ENCODE data around the gene SORT1. TPM values are rescaled to one million over a fixed set of nuclear protein-coding genes. Genes with fewer than 3 reads are reported as not detected.

SORT1 gene
- total RNA-seq, 6 donors from 2014 or later: 105 to 222 (median 116) TPM

DNA sequence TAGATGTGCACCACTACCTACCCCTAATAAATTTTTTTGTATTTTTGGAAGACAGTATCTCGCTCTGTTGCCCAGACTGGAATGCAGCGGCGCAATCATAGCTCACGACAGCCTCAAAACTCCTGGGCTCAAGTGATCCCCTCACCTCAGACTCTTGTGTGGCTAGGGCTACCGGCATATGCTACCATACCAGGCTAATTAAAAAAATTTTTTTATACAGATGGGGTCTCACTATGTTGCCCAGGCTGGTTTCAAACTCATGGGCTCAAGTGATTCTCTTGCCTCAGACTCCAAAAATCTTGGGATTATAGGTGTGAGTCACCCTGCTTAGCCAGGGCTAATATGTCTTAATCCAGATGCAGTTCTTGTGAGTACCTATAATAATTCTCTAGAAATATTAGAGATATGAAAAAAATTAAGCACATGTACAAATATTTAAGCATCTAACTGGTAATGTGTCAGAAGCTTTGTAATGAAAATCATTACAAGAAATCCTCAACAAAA, 9.5 kb downstream of the SORT1 start:
- DNase-seq (no peak), ATAC-seq (ENCODE audit: low FRiP score in 2 of 2) (no peak)
- Histone ChIP-seq H3K4me1 (peaks cover 65 to 81% (median 71%) of the 10 kb centered on the region in 4 donors), H3K27me3 (no peaks in the 10 kb centered on the region), H3K9me3 (no peaks in the 10 kb centered on the region), H3K4me3 (no peak overlapping the region), H3K27ac (peak overlapping the region; percentile 81 to 92 (median 83)), H3K36me3 (no peaks in the 10 kb centered on the region)
- WGBS, 2 donors: 93 to 99% methylated on average over 5 of the region's 5 CpGs
- TF ChIP-seq POLR2A (IDR thresholded peaks at IDR 0.05): no peak
- TF ChIP-seq POLR2AphosphoS5 (IDR thresholded peaks at IDR 0.05): no peak
- TF ChIP-seq, protein P1, sequence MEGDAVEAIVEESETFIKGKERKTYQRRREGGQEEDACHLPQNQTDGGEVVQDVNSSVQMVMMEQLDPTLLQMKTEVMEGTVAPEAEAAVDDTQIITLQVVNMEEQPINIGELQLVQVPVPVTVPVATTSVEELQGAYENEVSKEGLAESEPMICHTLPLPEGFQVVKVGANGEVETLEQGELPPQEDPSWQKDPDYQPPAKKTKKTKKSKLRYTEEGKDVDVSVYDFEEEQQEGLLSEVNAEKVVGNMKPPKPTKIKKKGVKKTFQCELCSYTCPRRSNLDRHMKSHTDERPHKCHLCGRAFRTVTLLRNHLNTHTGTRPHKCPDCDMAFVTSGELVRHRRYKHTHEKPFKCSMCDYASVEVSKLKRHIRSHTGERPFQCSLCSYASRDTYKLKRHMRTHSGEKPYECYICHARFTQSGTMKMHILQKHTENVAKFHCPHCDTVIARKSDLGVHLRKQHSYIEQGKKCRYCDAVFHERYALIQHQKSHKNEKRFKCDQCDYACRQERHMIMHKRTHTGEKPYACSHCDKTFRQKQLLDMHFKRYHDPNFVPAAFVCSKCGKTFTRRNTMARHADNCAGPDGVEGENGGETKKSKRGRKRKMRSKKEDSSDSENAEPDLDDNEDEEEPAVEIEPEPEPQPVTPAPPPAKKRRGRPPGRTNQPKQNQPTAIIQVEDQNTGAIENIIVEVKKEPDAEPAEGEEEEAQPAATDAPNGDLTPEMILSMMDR (IDR thresholded peaks at IDR 0.05): no peak
- no peak for TF ChIP-seq EP300 (IDR thresholded peaks at IDR 0.05)

GRCh38 chr1:109386054-109386717, 11.5 kb downstream of the SORT1 start:
- Histone ChIP-seq H3K4me3 (no peak overlapping the region), H3K27ac (peak overlapping the region; percentile 5 to 60 (median 41)), H3K27me3 (no peaks in the 10 kb centered on the region), H3K9me3 (no peaks in the 10 kb centered on the region), H3K4me1 (peaks cover 48 to 79% (median 67%) of the 10 kb centered on the region in 4 donors), H3K36me3 (no peaks in the 10 kb centered on the region)
- TF ChIP-seq, protein P1 (IDR thresholded peaks at IDR 0.05): no peak
- no peak for TF ChIP-seq POLR2A (IDR thresholded peaks at IDR 0.05)
- no peak for TF ChIP-seq POLR2AphosphoS5 (IDR thresholded peaks at IDR 0.05)
- no peak for TF ChIP-seq EP300 (IDR thresholded peaks at IDR 0.05)
- DNase-seq: no peak
- no peak for ATAC-seq (ENCODE audit: low FRiP score in 2 of 2)
- 75 to 86% methylated on average over 2 of the region's 2 CpGs for WGBS, 2 donors

DNA sequence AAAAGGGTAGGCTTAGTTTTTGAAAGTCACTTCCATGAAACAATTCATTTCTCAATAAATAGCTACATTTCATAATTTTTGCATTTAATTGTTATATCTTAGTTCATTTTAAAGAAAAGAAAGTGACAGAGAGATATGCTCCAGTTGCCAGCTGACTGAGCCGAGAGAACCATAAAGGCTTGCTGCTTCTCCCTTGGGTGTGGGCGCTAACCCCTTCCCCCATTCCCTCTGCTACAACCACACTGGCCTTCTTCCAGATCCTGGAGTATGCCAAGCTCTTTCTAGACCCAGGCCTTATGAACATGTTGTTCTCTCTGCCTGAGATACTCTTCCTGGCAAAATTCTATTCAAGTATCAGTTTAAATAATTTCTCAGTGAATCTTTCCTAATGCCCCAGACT, 12.3 kb downstream of the SORT1 start:
- peak in 1 of 2 donors; percentile 47 for ATAC-seq (ENCODE audit: low FRiP score in 2 of 2)
- H3K4me3 ChIP-seq: no peak overlapping the region
- peak in 1 of 2 donors; percentile 73 for DNase-seq
- H3K27me3 ChIP-seq: no peaks in the 10 kb centered on the region
- WGBS, 2 donors: 57 to 63% methylated on average over 2 of the region's 2 CpGs
- no peaks in the 10 kb centered on the region for H3K9me3 ChIP-seq
- TF ChIP-seq POLR2A (IDR thresholded peaks at IDR 0.05) (no peak), EP300 (IDR thresholded peaks at IDR 0.05) (peak in 1 of 4 donors; percentile 38), POLR2AphosphoS5 (IDR thresholded peaks at IDR 0.05) (peak in 1 of 2 donors; percentile 13)
- TF ChIP-seq, protein P1 (IDR thresholded peaks at IDR 0.05): no peak
- peak overlapping the region; percentile 5 to 60 (median 41) for H3K27ac ChIP-seq
- H3K4me1 ChIP-seq: peaks cover 46 to 75% (median 61%) of the 10 kb centered on the region in 4 donors
- H3K36me3 ChIP-seq: no peaks in the 10 kb centered on the region

GRCh38 chr1:109383854-109384253, 13.9 kb downstream of the SORT1 start:
- Histone ChIP-seq H3K36me3 (no peaks in the 10 kb centered on the region), H3K4me1 (peaks cover 32 to 67% (median 47%) of the 10 kb centered on the region in 4 donors), H3K4me3 (no peak overlapping the region), H3K27me3 (no peaks in the 10 kb centered on the region), H3K27ac (peak overlapping the region in 1 of 4 donors; percentile 60), H3K9me3 (no peaks in the 10 kb centered on the region)
- ATAC-seq (ENCODE audit: low FRiP score in 2 of 2) (no peak), DNase-seq (no peak)
- TF ChIP-seq POLR2AphosphoS5 (IDR thresholded peaks at IDR 0.05) (no peak), POLR2A (IDR thresholded peaks at IDR 0.05) (no peak), EP300 (IDR thresholded peaks at IDR 0.05) (no peak)
- TF ChIP-seq, protein P1 (IDR thresholded peaks at IDR 0.05): no peak
- WGBS, 2 donors: 94 to 96% methylated on average over 7 of the region's 7 CpGs

All from upper lobe of left lung (tissue), 6 donors.